HepG2 (cell line): ENCODE results near the gene MYO3A. TPM values are rescaled to one million over a fixed set of nuclear protein-coding genes. Genes with fewer than 3 reads are reported as not detected.

Experiments used
- ATAC-seq: fragments of 200-7000 bp; cut with Tn5 transposase; 3 replicates; pipeline ENCODE4 v1.9.1; 2020; ENCODE audit warnings: mild to moderate bottlenecking, moderate library complexity
- BruUV-seq: library from RNA; stranded (reverse); fragments of 400-500 nt; replicated peaks from 2 replicates; lab custom pipeline; 2021; lab: Mats Ljungman, UMichigan
- CTCF ChIA-PET: fragments of 300-600 bp; formaldehyde crosslinking; extraction: SDS; loops from one replicate; lab custom pipeline; 2021; ENCODE audit warnings: low total read pairs, inconsistent platforms, low intra/inter-chr PET ratio; lab: Yijun Ruan, JAX
- POLR2A ChIA-PET: fragments of 350-600 bp; sonication (Branson Sonifier 250); formaldehyde crosslinking; loops from one replicate; lab custom pipeline; 2020; ENCODE audit warnings: antibody characterized with exemption, inconsistent platforms; lab: Yijun Ruan, JAX
- DNase-seq: peaks from one replicate; pipeline ENCODE4 v3.0.0-alpha.2; 2015; ENCODE audit warnings: low spot score
- FAIRE-seq: peaks from 3 replicates; lab custom pipeline; 2011; peaks lifted over from hg19 to GRCh38; lab: Jason Lieb, UNC
- H2AFZ ChIP-seq: one replicate; pipeline ENCODE4 v1.6.1; 2011; ENCODE audit warnings: low read length, inconsistent platforms
- H3K27ac ChIP-seq: fragments of 300-600 bp; 3 replicates; pipeline ENCODE4 v1.8.0; 2011; ENCODE audit warnings: mixed run types, mild to moderate bottlenecking, mixed read lengths, low read length, inconsistent platforms; ENCODE audit not compliant: insufficient read depth; ENCODE audit errors: extremely low read length
- H3K27me3 ChIP-seq, 2 experiments: fragments of 200-600 bp in 1 of 2; 2 replicates in 1 of 2; 3 replicates in 1 of 2; pipeline versions ENCODE4 v1.6.0 to v1.8.0; 2011; ENCODE audit warnings: low read length in 2 of 2, mild to moderate bottlenecking in 2 of 2, moderate library complexity in 2 of 2, inconsistent platforms in 1 of 2; ENCODE audit not compliant: insufficient read depth in 2 of 2, control insufficient read depth in 1 of 2
- H3K36me3 ChIP-seq, 2 experiments: fragments of 200-600 bp in 1 of 2; replicated peaks in 1 of 2; 2 replicates in 1 of 2; 3 replicates in 1 of 2; pipeline versions ENCODE4 v1.5.1 to v1.8.0; 2011; ENCODE audit warnings: low read length in 2 of 2, inconsistent platforms in 1 of 2; ENCODE audit not compliant: insufficient read depth in 2 of 2, control insufficient read depth in 1 of 2
- H3K4me1 ChIP-seq: 2 replicates; pipeline ENCODE4 v1.5.1; 2012; ENCODE audit warnings: low read length, inconsistent platforms; ENCODE audit not compliant: insufficient read depth
- H3K4me2 ChIP-seq: 2 replicates; pipeline ENCODE4 v1.6.0; 2011; ENCODE audit warnings: low read depth, low read length, inconsistent platforms
- H3K4me3 ChIP-seq, 3 experiments: fragments of 200-600 bp in 1 of 3; sonication (generic), shearing (Covaris generic) in 1 of 3; replicated peaks in 1 of 3; 2 replicates each; pipeline ENCODE4 v1.5.1; 2011 to 2016; ENCODE audit warnings: low read length in 3 of 3, inconsistent platforms in 2 of 3, low read depth in 2 of 3, mild to moderate bottlenecking in 2 of 3, control low read depth in 1 of 3, mixed read lengths in 1 of 3; ENCODE audit not compliant: insufficient read depth in 1 of 3
- H3K79me2 ChIP-seq: one replicate; pipeline ENCODE4 v1.6.1; 2011; ENCODE audit warnings: low read length, inconsistent platforms; ENCODE audit not compliant: insufficient read depth
- H3K9ac ChIP-seq: 2 replicates; pipeline ENCODE4 v1.6.0; 2011; ENCODE audit warnings: mild to moderate bottlenecking, low read depth, low read length, inconsistent platforms; ENCODE audit not compliant: insufficient read depth
- H3K9me3 ChIP-seq: 2 replicates; pipeline ENCODE4 v1.5.1; 2012; ENCODE audit warnings: mild to moderate bottlenecking, low read length
- H4K20me1 ChIP-seq: 2 replicates; pipeline ENCODE4 v1.6.0; 2011; ENCODE audit warnings: inconsistent platforms, mild to moderate bottlenecking, low read length, moderate library complexity; ENCODE audit not compliant: insufficient read depth
- AHDC1 ChIP-seq: sonication (generic); formaldehyde crosslinking; IDR thresholded peaks from 2 replicates; pipeline ENCODE4 v1.5.1; 2020; ENCODE audit warnings: mild to moderate bottlenecking, missing genetic modification reagents, borderline replicate concordance
- BCL6 ChIP-seq: IDR thresholded peaks from 2 replicates; pipeline ENCODE4 v1.6.1; 2016; ENCODE audit warnings: missing genetic modification reagents, missing compliant biosample characterization
- MAF1 ChIP-seq: sonication (generic); formaldehyde crosslinking; IDR thresholded peaks from 2 replicates; pipeline ENCODE4 v1.5.0; 2020; ENCODE audit warnings: missing genetic modification reagents, borderline replicate concordance
- MTA1 ChIP-seq: sonication (generic); formaldehyde crosslinking; IDR thresholded peaks from 2 replicates; pipeline ENCODE4 v1.4.0; 2020; ENCODE audit warnings: missing genetic modification reagents, mild to moderate bottlenecking, borderline replicate concordance
- NR2F6 ChIP-seq, 2 experiments: IDR thresholded peaks; 2 replicates each; pipeline ENCODE4 v1.6.1; 2016; ENCODE audit warnings: antibody characterized with exemption in 1 of 2, mild to moderate bottlenecking in 1 of 2
- PAF1 ChIP-seq: IDR thresholded peaks from 2 replicates; pipeline ENCODE4 v1.6.1; 2016; ENCODE audit warnings: missing genetic modification reagents, missing compliant biosample characterization
- PRPF4 ChIP-seq: fragments of 200-400 bp; formaldehyde crosslinking; IDR thresholded peaks from 2 replicates; pipeline ENCODE4 v1.6.1; 2016; ENCODE audit warnings: low read length, low read depth; ENCODE audit not compliant: poor library complexity, severe bottlenecking
- RAD51 ChIP-seq: fragments of 450-650 bp; IDR thresholded peaks from 2 replicates; pipeline ENCODE4 v1.6.1; 2016; ENCODE audit warnings: borderline replicate concordance
- UBTF ChIP-seq: sonication (generic); formaldehyde crosslinking; IDR thresholded peaks from 2 replicates; pipeline ENCODE4 v1.4.0; 2020; ENCODE audit warnings: mild to moderate bottlenecking, missing genetic modification reagents
- WIZ ChIP-seq: sonication (generic); formaldehyde crosslinking; IDR thresholded peaks from 2 replicates; pipeline ENCODE4 v1.5.1; 2020; ENCODE audit warnings: mild to moderate bottlenecking, missing genetic modification reagents
- XRCC5 ChIP-seq: fragments of 200-400 bp; formaldehyde crosslinking; optimal IDR thresholded peaks from 2 replicates; pipeline ENCODE3; 2017; ENCODE audit warnings: mild to moderate bottlenecking, low read length
- ZFP82 ChIP-seq: sonication (generic); formaldehyde crosslinking; IDR thresholded peaks from 2 replicates; pipeline ENCODE4 v1.5.1; 2020; ENCODE audit warnings: mild to moderate bottlenecking, missing genetic modification reagents, borderline replicate concordance
- ZFX ChIP-seq: sonication (generic); formaldehyde crosslinking; IDR thresholded peaks from 2 replicates; pipeline ENCODE4 v1.4.0; 2020; ENCODE audit warnings: mild to moderate bottlenecking, low read depth, missing genetic modification reagents, moderate library complexity
- ZNF337 ChIP-seq: sonication (generic); formaldehyde crosslinking; IDR thresholded peaks from 2 replicates; pipeline ENCODE4 v1.5.1; 2020; ENCODE audit warnings: missing genetic modification reagents, low read depth, mild to moderate bottlenecking, borderline replicate concordance
- ZNF484 ChIP-seq: sonication (generic); formaldehyde crosslinking; IDR thresholded peaks from 2 replicates; pipeline ENCODE4 v1.5.1; 2020; ENCODE audit warnings: mild to moderate bottlenecking, low read depth, missing genetic modification reagents, borderline replicate concordance
- in situ Hi-C: cut with HindIII; loops from 2 replicates; pipeline ENCODE4 v1.10.0; 2017; ENCODE audit warnings: low pct_unique_long_range_greater_than_20kb; ENCODE audit not compliant: extremely low pct_ligation_motif_present
- intact Hi-C: fragments of 100-400 bp; cut with micrococcal nuclease; formaldehyde crosslinking; loops from one replicate; pipeline ENCODE4 v1.10.0; 2022; ENCODE audit not compliant: unreplicated experiment
- polyA plus RNA-seq, 8 experiments: library from polyadenylated mRNA; depleted of rRNA in 3 of 8; stranded (reverse) in 7 of 8; unstranded in 1 of 8; fragments of >200 nt; fragmentation: Illumina TruSeq in 4 of 8; extraction: Trizol in 4 of 8; gene quantifications; 2 replicates each; pipeline versions ENCODE4 v1.2.1 to v1.2.3, GENCODE V29; 2011 to 2016; ENCODE audit warnings: low read depth in 4 of 8, missing spikeins in 1 of 8, mixed read lengths in 1 of 8; ENCODE audit not compliant: insufficient read depth in 1 of 8
- total RNA-seq, 5 experiments: library from RNA; depleted of rRNA; stranded (reverse); fragments of >200 nt; fragmentation: Illumina TruSeq; extraction: Trizol; gene quantifications; 2 replicates each; pipeline ENCODE4 v1.2.3, GENCODE V29; 2016; ENCODE audit warnings: low read depth in 1 of 5

Gene MYO3A
- total and polyA plus RNA-seq, 2 of the 13 experiments (the other 11 are each of a cell fraction or from before 2014, with no cell fraction given), result not detected

- no peak for TF ChIP-seq AHDC1 (CRISPR knock-in tag)
- TF ChIP-seq ZNF337, result no peak
- no peak for TF ChIP-seq NR2F6 (IDR thresholded peaks at IDR 0.05)
- TF ChIP-seq NR2F6 (CRISPR knock-in tag; IDR thresholded peaks at IDR 0.05), result no peak
- TF ChIP-seq PAF1 (CRISPR knock-in tag), result no peak
- no peak for TF ChIP-seq MTA1 (CRISPR knock-in tag)
- TF ChIP-seq RAD51, result no peak
- TF ChIP-seq MAF1 (CRISPR knock-in tag), result no peak
- no peak for TF ChIP-seq ZFP82 (CRISPR knock-in tag)
- no peak for TF ChIP-seq ZNF484 (CRISPR knock-in tag)
- TF ChIP-seq WIZ (CRISPR knock-in tag), result no peak
- no peak for TF ChIP-seq BCL6 (CRISPR knock-in tag)
- no peak for TF ChIP-seq XRCC5
- no peak for TF ChIP-seq ZFX (CRISPR knock-in tag)
- no peak for TF ChIP-seq UBTF (CRISPR knock-in tag)
- no peak for TF ChIP-seq PRPF4
These were observed 91.5 kb downstream of the MYO3A start for GRCh38 chr10:26025523-26025922.

More at GRCh38 chr10:26025523-26025922, 91.5 kb downstream of the MYO3A start:
- Histone ChIP-seq H3K9me3 (no peaks in the 10 kb centered on the region), H2AFZ (no peak overlapping the region), H3K4me1 (no peaks in the 10 kb centered on the region), H3K9ac (no peak overlapping the region), H3K27ac (no peak overlapping the region), H4K20me1 (no peaks in the 10 kb centered on the region), H3K36me3 (no peaks in the 10 kb centered on the region), H3K27me3 (peaks cover 0 to 1% of the 10 kb centered on the region in 2 experiments; a peak in 1 of 5 replicates), H3K79me2 (no peaks in the 10 kb centered on the region), H3K4me2 (no peak overlapping the region), H3K4me3 (no peak overlapping the region)
- no TSS peak for BruUV-seq
- in situ Hi-C loops, result no loop called here
- no peak for FAIRE-seq
- no peak for DNase-seq
- intact Hi-C loops, result no loop called here
- ChIA-PET CTCF (no interaction called here), POLR2A (no interaction called here)
- no peak for ATAC-seq
